Measurements from ENCODE around the gene SLC4A8.

Gene SLC4A8

DNA sequence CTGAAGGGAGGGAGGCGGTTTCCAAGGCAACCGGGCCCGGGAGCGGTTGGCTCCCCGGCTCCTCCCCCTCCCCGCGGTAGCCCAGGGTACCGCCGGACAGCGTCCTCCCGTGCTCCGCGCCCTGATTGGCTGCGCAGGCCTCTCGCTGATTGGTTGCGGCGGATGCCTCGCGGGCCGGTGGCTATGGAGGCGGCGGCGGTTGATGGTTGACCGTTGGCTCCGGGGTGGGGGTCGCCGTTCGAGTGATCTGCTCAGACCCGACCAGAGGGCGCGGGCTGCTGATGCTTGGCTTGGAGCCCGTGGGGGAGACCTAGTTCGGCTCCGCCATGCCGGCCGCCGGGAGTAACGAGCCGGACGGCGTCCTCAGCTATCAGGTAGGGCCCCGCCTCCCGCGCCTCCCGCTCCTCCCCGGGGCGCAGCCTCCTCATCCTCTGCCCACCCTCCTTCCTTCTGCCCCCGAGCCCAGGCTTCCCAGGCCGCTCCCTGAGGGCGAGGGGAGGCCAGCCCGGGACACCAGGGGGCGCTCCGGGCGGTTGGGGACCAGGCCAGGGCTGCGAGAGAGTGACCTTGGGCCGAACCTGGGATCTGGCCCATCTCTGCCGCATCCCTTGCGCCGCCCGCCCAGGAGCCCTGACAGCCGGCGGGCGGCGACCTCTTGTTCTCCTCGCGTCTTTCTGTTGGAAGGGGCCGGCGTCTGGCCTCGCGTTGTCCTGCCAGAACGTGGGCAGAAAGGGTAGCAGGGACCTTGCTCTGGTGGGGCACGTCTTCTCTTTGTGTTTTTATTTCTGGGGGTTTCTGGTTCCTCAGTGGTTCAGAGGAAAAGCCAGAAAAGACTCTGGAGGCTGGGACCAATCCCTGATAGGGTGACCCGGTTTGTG lies at the start of gene SLC4A8:
SLC4A8 (plus strand) TSS at position 170 of the 878 bp plus-strand sequence; CDS start at position 327, 157 bp downstream.
- DNase-seq, result peak; percentile 95

DNA sequence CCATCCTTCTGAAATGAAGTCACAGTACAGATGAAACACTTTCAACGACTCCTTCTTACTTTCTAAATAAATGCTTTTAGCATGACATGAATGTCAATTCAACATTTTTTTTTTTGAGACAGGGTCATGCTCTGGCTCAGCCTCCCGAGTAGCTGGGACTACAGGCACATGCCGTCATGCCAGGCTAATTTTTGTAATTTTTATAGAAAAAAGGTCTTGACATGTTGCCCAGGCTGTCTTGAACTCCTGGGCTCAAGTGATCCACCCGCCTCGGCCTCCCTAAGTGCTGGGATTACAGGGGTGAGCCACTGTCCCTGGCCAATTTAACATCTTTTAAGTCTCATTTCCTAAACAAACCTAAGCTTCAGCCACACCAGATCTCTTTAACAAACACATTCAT lies 49.8 kb upstream of the SLC4A8 start:
- DNase-seq, result no peak

DNA sequence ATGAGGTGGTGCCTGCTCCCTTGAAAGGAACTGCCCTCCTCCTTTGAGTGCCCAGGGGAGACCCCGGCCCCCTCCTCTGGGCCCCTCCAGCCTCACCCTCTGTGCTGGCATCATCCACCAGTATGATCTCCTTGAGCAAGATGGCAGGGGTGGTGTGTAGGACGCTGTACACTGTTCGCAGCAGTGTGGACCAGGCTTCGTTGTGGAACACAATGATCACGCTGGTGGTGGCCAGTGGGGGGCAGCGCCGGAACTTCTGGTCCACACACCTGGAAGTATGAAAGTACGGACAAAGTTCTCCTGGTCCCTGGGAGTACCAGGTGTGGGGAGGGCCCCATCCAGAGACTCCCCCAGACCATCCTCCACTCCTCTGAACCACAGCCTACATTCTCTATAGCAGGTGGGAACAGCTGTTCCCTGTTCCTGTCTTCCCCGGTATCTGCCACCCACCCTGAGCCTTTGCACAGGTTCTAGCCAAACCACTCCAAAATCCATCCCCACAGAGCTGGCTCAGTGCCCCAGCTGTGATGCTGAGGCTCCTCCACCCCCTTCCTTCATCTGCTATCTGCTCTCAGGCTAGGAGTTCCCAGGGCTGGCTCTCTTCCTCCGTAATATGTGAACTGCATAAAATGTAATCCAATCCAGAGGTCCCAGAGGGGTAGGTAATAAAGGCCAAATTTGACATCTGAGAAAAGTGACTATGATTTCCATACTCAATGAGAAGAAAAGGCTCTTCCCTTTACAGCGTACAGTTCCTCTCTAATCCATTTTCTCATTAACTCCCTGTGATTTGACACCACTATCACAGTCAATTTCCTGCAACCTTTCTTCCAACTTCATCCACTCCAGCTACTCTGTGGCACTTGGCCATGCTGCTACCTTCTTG lies 47.3 kb upstream of the SLC4A8 start:
- DNase-seq, result peak; percentile 32

- DNase-seq, result no peak
These were observed 45.9 kb upstream of the SLC4A8 start for GRCh38 chr12:51378749-51379148.

DNA sequence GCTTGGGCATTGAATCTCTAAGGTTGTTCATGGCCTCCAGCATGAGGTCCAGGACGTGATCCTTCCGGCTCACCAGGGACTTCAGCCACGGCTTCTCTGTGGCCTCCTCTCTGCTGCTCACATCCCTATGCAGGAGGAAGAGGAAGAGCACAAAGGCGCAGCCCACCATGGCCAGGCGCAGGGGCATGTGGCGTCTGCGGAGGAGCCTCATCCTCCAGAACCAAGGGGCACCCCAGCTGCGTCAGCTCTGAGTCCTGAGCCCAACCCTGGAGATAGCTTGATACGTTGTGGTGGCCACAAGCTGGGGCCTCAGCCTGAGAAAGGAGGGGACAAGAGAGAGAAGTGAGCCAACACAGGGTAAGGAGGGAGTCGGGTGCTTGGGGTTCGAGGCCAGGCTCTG lies 45.1 kb upstream of the SLC4A8 start:
- DNase-seq, result no peak

GRCh38 chr12:51381226-51382079 lies 43.2 kb upstream of the SLC4A8 start:
- peak; percentile 31 for DNase-seq

- no peak for DNase-seq
These were observed 42.5 kb upstream of the SLC4A8 start for GRCh38 chr12:51382173-51382572.

GRCh38 chr12:51383269-51383905 lies 41.2 kb upstream of the SLC4A8 start:
- no peak for DNase-seq

DNA sequence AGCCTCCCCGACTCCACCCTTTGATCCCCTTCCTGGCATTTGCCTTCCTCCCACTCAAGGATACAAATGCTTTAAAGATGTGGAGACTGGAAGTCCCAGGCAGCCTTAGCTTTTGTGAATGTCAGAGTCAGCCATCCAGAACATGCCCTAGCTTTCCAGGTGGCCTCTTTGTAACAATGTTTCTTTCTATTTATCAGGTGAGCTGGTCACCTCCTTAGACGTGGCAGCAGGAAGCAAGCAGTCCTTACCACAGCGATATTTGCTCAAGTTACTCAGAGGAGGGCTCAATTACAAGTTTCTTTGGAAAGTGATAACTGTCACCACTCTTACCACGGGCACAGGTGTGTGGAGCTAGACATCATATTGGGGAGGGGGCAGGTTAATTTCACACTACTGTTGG lies 38.3 kb upstream of the SLC4A8 start:
- no peak for DNase-seq

DNA sequence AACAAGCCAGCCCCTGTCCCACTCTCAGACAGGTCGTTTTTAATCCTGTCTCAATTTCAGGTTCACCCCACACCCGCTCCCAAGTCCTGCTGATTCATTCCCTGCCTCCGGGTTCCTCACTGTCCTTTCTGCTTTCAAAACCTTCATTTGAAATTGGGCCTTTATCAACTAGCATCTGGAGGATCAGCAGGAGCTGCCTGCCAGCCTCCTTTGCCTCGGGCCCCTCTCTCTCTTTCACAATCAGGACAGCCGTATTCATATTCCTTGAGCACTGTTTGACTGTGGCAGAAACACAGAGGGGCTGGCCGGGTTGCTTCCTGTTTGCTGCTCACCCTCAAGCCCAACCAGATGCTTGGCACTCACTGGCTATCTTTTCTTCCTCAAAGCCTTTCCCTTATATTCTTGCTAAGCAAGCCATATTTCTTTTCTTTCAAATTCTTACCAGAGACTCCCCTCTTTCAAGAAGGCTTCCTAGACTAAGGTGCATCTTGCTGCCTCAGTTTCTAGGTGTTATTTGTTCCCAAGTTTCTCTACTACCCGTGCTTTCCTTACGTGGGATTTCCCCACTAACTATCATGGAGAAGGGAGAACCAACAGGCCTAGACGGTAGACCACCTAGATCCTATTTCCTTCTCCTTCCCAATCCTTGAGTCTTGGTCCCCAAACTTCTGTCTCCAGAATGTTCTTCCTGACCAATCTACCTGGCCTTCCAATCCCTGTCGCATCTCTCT lies 36.4 kb upstream of the SLC4A8 start:
- no peak for DNase-seq

GRCh38 chr12:51388846-51389245 lies 35.8 kb upstream of the SLC4A8 start:
- DNase-seq, result no peak

- no peak for DNase-seq
These were observed 35.2 kb upstream of the SLC4A8 start for GRCh38 chr12:51389302-51389999.

- no peak for DNase-seq
These were observed 34.2 kb upstream of the SLC4A8 start for GRCh38 chr12:51390457-51390856.

DNA sequence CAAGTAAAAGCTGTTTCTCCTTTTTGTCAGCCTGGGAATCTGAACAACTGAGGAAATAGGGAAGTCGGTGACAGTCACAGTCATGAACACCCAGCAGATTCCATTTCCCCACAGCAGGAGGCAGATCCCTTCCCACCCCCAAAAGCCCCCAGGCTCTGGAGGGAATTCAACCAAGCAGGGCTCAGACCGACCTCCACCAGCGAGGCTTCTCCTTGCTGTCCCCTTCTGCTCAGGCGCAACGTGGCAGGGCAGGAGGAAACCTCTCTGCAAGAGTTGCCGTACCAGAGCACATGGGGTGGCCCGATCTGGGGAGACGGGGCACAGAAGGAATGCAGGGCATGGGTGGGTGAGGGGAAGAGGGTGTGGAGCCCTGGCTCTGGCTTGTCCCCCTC lies 33.7 kb upstream of the SLC4A8 start:
- DNase-seq, result no peak

- peak; percentile 41 for DNase-seq
These were observed 33.1 kb upstream of the SLC4A8 start, which contains the start of gene GALNT6 for GRCh38 chr12:51391283-51392123. GALNT6 (minus strand) TSS chr12:51391406; CDS start chr12:51379781, 11,625 bp downstream.

DNA sequence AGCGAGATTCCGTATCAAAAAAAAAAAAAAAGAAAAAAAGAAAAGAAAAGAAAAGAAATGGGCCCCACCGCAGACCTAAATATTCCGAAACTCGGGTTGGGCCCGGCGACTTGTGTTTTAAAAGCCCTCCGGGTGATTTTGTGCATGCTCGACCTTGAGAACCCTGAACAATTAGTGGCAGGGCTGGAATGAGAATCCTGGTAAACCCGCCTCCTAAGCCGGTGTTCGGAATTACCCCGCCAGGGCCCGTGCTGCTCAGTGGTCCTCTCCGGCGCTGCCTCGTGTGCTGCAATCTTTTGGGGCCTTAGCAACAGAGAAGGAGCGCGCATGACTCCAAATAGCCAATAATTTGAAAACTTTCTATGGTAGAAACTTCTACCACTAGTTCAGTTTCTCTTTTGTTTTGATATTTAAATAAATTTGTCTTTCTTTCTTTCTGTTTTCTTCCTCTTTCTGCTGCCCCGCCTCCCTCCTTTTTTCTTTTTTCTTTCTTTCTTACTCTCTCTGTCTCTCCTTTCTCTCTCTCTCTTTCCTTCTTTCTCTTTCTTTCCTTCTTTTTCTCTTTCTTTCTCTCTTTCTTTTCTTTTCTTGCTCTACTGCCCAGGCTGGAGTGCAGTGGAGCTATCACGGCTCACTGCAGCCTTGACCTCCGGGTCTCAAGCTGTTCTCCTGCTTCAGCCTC lies 31.9 kb upstream of the SLC4A8 start:
- DNase-seq, result no peak

DNA sequence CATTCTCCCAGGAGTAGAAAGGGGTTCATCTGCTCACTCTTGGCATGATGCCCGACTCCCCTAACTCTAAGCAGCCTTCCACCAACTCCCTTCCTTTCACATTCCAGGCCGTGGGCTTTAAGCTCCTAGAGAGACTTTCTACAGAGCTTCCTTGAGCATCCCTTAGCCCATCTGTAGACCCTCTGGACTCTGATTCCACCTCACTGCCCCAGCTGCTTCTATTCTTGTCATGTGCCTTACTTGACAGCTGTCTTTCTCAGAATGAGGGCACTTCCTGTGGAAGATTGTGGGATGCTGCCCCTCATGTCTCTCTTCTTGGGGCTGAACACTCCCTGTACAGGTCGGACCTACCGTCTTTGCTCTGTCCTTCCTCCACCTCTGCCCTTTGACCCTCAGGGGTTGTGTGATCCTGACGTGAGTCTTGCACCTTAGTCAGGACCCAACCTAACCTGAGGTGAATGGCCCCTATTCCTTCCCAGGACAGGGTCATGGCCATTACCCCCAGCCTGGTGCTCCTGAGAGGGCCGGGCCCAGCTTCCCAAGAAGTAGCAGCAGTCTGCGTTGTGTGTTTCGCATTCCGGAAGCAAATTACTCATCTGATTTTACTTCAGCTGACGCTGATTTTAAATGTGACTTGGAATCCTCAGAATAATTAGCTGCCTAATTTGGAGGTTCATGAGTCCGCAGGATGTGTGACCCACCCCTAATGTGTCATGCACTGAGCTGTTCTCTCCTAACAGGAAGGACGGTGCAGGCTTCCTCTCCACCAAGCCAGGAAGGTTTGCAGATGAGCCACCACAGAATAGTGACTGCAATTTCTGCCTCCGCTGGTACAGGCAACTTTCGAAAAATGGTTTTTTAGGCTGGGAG lies 30.7 kb upstream of the SLC4A8 start:
- DNase-seq, result no peak
